ENCODE results near the gene BST1.

The BST1 gene

GRCh38 chr4:15657366-15657765 is 45.5 kb upstream of the BST1 start:
- no peak for DNase-seq (ENCODE audit: low spot score)
- no peak for TF ChIP-seq CTCF (IDR thresholded peaks at IDR 0.05; ENCODE audit: borderline replicate concordance, control extremely low read depth, extremely low read depth, insufficient read depth, missing control alignments)
- in situ Hi-C loops (cut with MboI; ENCODE audit: low sequenced_read_pairs, unreplicated experiment): loop anchor here (25.0 kb wide), 2 partner anchors 420 to 645 kb away; partner anchors contain the start of gene CPEB2

GRCh38 chr4:15658136-15658770 is 44.6 kb upstream of the BST1 start:
- DNase-seq (ENCODE audit: low spot score): no peak
- no peak for TF ChIP-seq CTCF (IDR thresholded peaks at IDR 0.05; ENCODE audit: borderline replicate concordance, control extremely low read depth, extremely low read depth, insufficient read depth, missing control alignments)
- in situ Hi-C loops (cut with MboI; ENCODE audit: low sequenced_read_pairs, unreplicated experiment): loop anchor here (25.0 kb wide), 2 partner anchors 421 to 646 kb away; partner anchors contain the start of gene CPEB2

- no peak for DNase-seq (ENCODE audit: low spot score)
- TF ChIP-seq CTCF (IDR thresholded peaks at IDR 0.05; ENCODE audit: borderline replicate concordance, control extremely low read depth, extremely low read depth, insufficient read depth, missing control alignments): no peak
- in situ Hi-C loops (cut with MboI; ENCODE audit: low sequenced_read_pairs, unreplicated experiment): loop anchor here (25.0 kb wide), 2 partner anchors 421 to 646 kb away; partner anchors contain the start of gene CPEB2
These were observed 44.1 kb upstream of the BST1 start for GRCh38 chr4:15658781-15659180.

GRCh38 chr4:15659768-15660570 is 42.9 kb upstream of the BST1 start:
- in situ Hi-C loops (cut with MboI; ENCODE audit: low sequenced_read_pairs, unreplicated experiment): loop anchor here (25.0 kb wide), 2 partner anchors 423 to 648 kb away; partner anchors contain the start of gene CPEB2
- no peak for TF ChIP-seq CTCF (IDR thresholded peaks at IDR 0.05; ENCODE audit: borderline replicate concordance, control extremely low read depth, extremely low read depth, insufficient read depth, missing control alignments)
- DNase-seq (ENCODE audit: low spot score): no peak

GRCh38 chr4:15665753-15666365 is 37.0 kb upstream of the BST1 start:
- in situ Hi-C loops (cut with MboI; ENCODE audit: low sequenced_read_pairs, unreplicated experiment): loop anchor here (25.0 kb wide), 2 partner anchors 429 to 654 kb away; partner anchors contain the start of gene CPEB2
- no peak for TF ChIP-seq CTCF (IDR thresholded peaks at IDR 0.05; ENCODE audit: borderline replicate concordance, control extremely low read depth, extremely low read depth, insufficient read depth, missing control alignments)
- no peak for DNase-seq (ENCODE audit: low spot score)

- no peak for TF ChIP-seq CTCF (IDR thresholded peaks at IDR 0.05; ENCODE audit: borderline replicate concordance, control extremely low read depth, extremely low read depth, insufficient read depth, missing control alignments)
- DNase-seq (ENCODE audit: low spot score): no peak
- in situ Hi-C loops (cut with MboI; ENCODE audit: low sequenced_read_pairs, unreplicated experiment): loop anchor here (25.0 kb wide), 2 partner anchors 430 to 655 kb away; partner anchors contain the start of gene CPEB2
These were observed 35.9 kb upstream of the BST1 start for GRCh38 chr4:15667006-15667405.
